Natural killer cell (primary cell): Measurements from ENCODE around the gene TEX14. TPM values are rescaled to one million over a fixed set of nuclear protein-coding genes. Genes with fewer than 3 reads are reported as not detected.
A peak's percentile ranks its signal among the peaks of the same experiment; 100 is the strongest.

Source experiments
- ATAC-seq, 3 donors: fragments of 150-1000 bp in 2 of 3; fragments of 200-7000 bp in 1 of 3; cut with Tn5 transposase; 1 replicate in 1 of 3; 2 replicates in 2 of 3; pipeline ENCODE4 v1.10.0; 2021; ENCODE audit warnings: mild to moderate bottlenecking in 2 of 3, moderate library complexity in 2 of 3
- DNase-seq, 2 donors: peaks; one replicate each; pipeline versions ENCODE4 v3.0.0 to v3.0.0-alpha.2; 2013 to 2021; ENCODE audit warnings: mixed read lengths in 1 of 2
- H3K27ac ChIP-seq: one replicate; pipeline ENCODE4 v1.5.1; 2013; ENCODE audit warnings: mild to moderate bottlenecking, low read length
- H3K27me3 ChIP-seq: one replicate; pipeline ENCODE4 v1.6.1; 2013; ENCODE audit warnings: low read length; ENCODE audit not compliant: control insufficient read depth, insufficient read depth
- H3K36me3 ChIP-seq: one replicate; pipeline ENCODE4 v1.6.1; 2013; ENCODE audit warnings: low read length; ENCODE audit not compliant: control insufficient read depth, insufficient read depth
- H3K4me1 ChIP-seq: one replicate; pipeline ENCODE4 v1.6.1; 2013; ENCODE audit warnings: low read length; ENCODE audit not compliant: control insufficient read depth, insufficient read depth
- H3K4me3 ChIP-seq: one replicate; pipeline ENCODE4 v1.5.1; 2013; ENCODE audit warnings: low read length
- H3K9me3 ChIP-seq: one replicate; pipeline ENCODE4 v1.6.1; 2013; ENCODE audit warnings: low read length; ENCODE audit not compliant: control insufficient read depth, insufficient read depth
- H3K27ac Mint-ChIP-seq, 2 donors: one replicate each; pipeline ENCODE4 v1.8.0; 2022; ENCODE audit warnings: mild to moderate bottlenecking in 2 of 2, mixed read lengths in 2 of 2, moderate library complexity in 1 of 2
- H3K27me3 Mint-ChIP-seq, 2 donors: one replicate each; pipeline ENCODE4 v1.8.0; 2022; ENCODE audit warnings: low read depth in 2 of 2, mixed read lengths in 2 of 2
- H3K36me3 Mint-ChIP-seq: one replicate; pipeline ENCODE4 v1.8.0; 2022; ENCODE audit warnings: mixed read lengths
- H3K4me1 Mint-ChIP-seq, 2 donors: one replicate each; pipeline ENCODE4 v1.8.0; 2022; ENCODE audit warnings: mixed read lengths in 2 of 2
- H3K4me3 Mint-ChIP-seq: one replicate; pipeline ENCODE4 v1.8.0; 2022; ENCODE audit warnings: mild to moderate bottlenecking, moderate library complexity, mixed read lengths
- H3K9me3 Mint-ChIP-seq, 2 donors: one replicate each; pipeline ENCODE4 v1.8.0; 2022; ENCODE audit warnings: mixed read lengths in 2 of 2
- WGBS: methylation state at CpG from one replicate; pipeline ENCODE4 v1.1.7; 2013; ENCODE audit warnings: missing lambda C conversion rate; ENCODE audit not compliant: insufficient coverage; 5-methylcytosine and 5-hydroxymethylcytosine counted together
- intact Hi-C: fragments of 100-400 bp; cut with micrococcal nuclease; formaldehyde crosslinking; loops from one replicate; pipeline ENCODE4 v1.14.2; 2022
- total RNA-seq, 4 donors: library from RNA; stranded (reverse); fragments of 120-200 nt in 1 of 4; gene quantifications; one replicate each; pipeline versions ENCODE4 v1.2.3 to v1.2.4, GENCODE V29; 2013 to 2022
- TF ChIP-seq, protein P1 (sequence below): fragments of 200-600 bp; IDR thresholded peaks from one replicate; pipeline ENCODE4 v1.8.0; 2022; ENCODE audit warnings: antibody characterized with exemption

The TEX14 gene
- total RNA-seq, 3 donors from 2014 or later (not counting 1 experiment from before 2014, with no cell fraction given), result 0.29 to 1.1 (median 0.89) TPM

DNA sequence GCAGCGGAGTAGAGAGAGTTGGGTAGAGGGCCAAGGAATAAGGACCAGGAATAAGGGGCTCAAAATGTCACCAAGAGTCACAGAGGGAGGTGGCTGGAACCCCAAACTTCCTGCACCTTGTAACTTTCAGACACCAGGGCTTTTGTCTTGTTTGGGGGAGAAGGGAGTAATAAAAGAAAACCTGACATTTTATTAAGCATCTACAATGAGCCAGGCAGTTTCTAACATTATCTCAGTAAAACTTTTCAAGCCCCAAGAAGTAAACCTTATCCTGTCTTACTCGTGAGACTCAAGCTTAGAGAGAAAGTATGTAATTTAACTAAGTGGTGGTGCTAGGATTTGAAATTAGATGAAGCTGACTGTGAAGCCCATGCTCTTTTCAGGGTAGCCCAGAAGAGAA is 176.6 kb downstream of the TEX14 start:
- Histone ChIP-seq H3K4me3 (no peak overlapping the region), H3K27ac (no peak overlapping the region), H3K4me1 (peaks cover 46% of the 10 kb centered on the region), H3K36me3 (peaks cover 13% of the 10 kb centered on the region), H3K27me3 (no peaks in the 10 kb centered on the region), H3K9me3 (no peaks in the 10 kb centered on the region)
- DNase-seq (no peak), ATAC-seq (no peak)
- 100% methylated on average over 2 of the region's 2 CpGs for WGBS
- intact Hi-C loops, result loop anchor here (5.0 to 10.0 kb wide), 3 partner anchors 178 to 592 kb away; partner anchors contain the start of genes SRSF1 and TRIM37
- Mint-ChIP-seq H3K27me3 (peaks cover 0 to 3% of the 10 kb centered on the region in 2 donors), H3K36me3 (peaks cover 17% of the 10 kb centered on the region), H3K27ac (peak overlapping the region; percentile 91 to 96), H3K4me1 (peaks cover 54 to 67% of the 10 kb centered on the region in 2 donors), H3K9me3 (no peaks in the 10 kb centered on the region), H3K4me3 (peak overlapping the region; percentile 22)
- TF ChIP-seq, protein P1, sequence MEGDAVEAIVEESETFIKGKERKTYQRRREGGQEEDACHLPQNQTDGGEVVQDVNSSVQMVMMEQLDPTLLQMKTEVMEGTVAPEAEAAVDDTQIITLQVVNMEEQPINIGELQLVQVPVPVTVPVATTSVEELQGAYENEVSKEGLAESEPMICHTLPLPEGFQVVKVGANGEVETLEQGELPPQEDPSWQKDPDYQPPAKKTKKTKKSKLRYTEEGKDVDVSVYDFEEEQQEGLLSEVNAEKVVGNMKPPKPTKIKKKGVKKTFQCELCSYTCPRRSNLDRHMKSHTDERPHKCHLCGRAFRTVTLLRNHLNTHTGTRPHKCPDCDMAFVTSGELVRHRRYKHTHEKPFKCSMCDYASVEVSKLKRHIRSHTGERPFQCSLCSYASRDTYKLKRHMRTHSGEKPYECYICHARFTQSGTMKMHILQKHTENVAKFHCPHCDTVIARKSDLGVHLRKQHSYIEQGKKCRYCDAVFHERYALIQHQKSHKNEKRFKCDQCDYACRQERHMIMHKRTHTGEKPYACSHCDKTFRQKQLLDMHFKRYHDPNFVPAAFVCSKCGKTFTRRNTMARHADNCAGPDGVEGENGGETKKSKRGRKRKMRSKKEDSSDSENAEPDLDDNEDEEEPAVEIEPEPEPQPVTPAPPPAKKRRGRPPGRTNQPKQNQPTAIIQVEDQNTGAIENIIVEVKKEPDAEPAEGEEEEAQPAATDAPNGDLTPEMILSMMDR, result no peak

DNA sequence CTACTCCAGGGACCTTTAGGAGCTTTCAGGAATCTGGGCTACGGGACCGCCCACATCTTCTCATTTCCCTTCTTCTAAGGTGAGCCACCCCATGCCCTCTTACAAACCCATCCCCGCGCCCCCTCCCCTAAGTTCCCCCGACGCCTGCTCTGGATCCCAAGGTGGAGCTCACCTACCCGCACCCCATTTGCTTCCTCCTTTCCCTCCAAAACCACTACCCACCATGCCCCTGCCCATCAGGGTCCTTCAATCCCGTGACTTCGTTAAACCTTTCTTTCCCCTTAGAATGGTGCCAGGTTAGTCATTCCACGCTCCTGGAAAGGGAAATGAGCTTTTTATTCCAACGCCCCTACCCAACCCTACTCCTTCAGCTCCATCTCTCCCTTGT is 177.1 kb downstream of the TEX14 start:
- peak overlapping the region; percentile 20 for H3K4me3 ChIP-seq
- 44% methylated on average over 11 of the region's 11 CpGs for WGBS
- peaks cover 45% of the 10 kb centered on the region for H3K4me1 ChIP-seq
- peak overlapping the region; percentile 91 to 96 for H3K27ac Mint-ChIP-seq
- DNase-seq, result no peak
- H3K27me3 Mint-ChIP-seq, result peaks cover 0 to 3% of the 10 kb centered on the region in 2 donors
- peak overlapping the region; percentile 8 for H3K27ac ChIP-seq
- no peaks in the 10 kb centered on the region for H3K9me3 ChIP-seq
- H3K4me3 Mint-ChIP-seq, result peak overlapping the region; percentile 22
- TF ChIP-seq, protein P1, result no peak
- peaks cover 21% of the 10 kb centered on the region for H3K36me3 Mint-ChIP-seq
- no peaks in the 10 kb centered on the region for H3K27me3 ChIP-seq
- no peaks in the 10 kb centered on the region for H3K9me3 Mint-ChIP-seq
- H3K4me1 Mint-ChIP-seq, result peaks cover 54 to 72% of the 10 kb centered on the region in 2 donors
- ATAC-seq, result no peak
- intact Hi-C loops, result loop anchor here (5.0 to 10.0 kb wide), 3 partner anchors 177 to 593 kb away; partner anchors contain the start of genes SRSF1 and TRIM37
- peaks cover 18% of the 10 kb centered on the region for H3K36me3 ChIP-seq

DNA sequence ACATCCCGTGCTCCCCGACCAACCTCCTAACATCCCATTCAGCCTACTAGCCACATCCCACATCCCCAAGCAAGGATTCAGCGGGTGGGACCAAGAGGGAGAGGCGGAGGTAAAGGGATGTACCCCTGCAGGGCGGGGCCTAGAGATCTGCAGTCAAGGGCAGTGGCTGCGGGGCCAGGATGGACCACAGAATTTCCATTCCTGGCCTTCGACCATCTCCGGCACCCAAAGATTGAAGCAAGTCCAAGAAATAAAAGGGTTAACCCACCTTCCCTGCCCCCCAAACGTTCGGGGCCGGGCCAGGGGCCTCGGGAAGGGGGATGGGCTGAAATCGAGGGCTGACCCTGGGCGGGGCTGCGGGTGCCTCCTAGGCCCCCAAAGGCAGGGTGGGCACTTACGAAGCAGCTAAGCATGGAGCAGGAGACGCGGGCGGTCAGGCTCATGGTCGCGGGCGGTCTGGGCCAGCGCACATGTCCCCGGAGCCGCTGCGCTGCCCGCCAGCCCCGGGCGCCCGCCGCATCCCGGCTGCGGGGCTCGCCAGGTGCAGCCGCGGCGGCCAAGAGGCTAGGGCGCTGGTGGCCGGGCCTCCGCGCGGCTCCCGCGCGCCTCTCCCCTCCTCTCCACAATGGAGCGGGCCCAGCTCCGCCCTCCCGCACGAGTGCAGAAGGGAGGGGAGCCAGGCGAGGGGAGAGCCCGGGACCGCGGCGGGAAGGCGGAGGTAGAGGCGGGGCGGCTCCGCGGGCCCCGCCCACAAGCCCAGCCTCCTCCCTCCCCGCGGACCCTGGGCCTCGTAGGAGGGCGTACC is 177.7 kb downstream of the TEX14 start, which contains the start of gene MTMR4:
TSS of gene MTMR4 (minus strand) at position 674 of the 805 bp plus-strand sequence. CDS start at position 443, 231 bp downstream.
- Histone ChIP-seq H3K27me3 (no peaks in the 10 kb centered on the region), H3K4me1 (peaks cover 40% of the 10 kb centered on the region), H3K9me3 (no peaks in the 10 kb centered on the region), H3K4me3 (peak within 1 kb of the TSS; percentile 54), H3K36me3 (peaks cover 23% of the 10 kb centered on the region), H3K27ac (peak within 1 kb of the TSS; percentile 8)
- peaks cover 0 to 3% of the 10 kb centered on the region in 2 donors for H3K27me3 Mint-ChIP-seq
- peak in 1 of 3 donors; percentile 12 for ATAC-seq
- H3K9me3 Mint-ChIP-seq, result no peaks in the 10 kb centered on the region
- H3K4me1 Mint-ChIP-seq, result peaks cover 54 to 74% of the 10 kb centered on the region in 2 donors
- intact Hi-C loops, result loop anchor here (10.0 kb wide), 1 partner anchor 509 kb away; the partner anchor contains the start of gene SRSF1
- WGBS, result under 1% methylated on average over 62 of the region's 64 CpGs
- H3K4me3 Mint-ChIP-seq, result peak within 1 kb of the TSS; percentile 92
- TF ChIP-seq, protein P1, result no peak
- H3K36me3 Mint-ChIP-seq, result peaks cover 21% of the 10 kb centered on the region
- H3K27ac Mint-ChIP-seq, result peak within 1 kb of the TSS; percentile 91 to 96
- peak; percentile 60 to 88 for DNase-seq
